Calu3 (cell line): ENCODE results near the gene LTBP2. TPM values are rescaled to one million over a fixed set of nuclear protein-coding genes. Genes with fewer than 3 reads are reported as not detected.

Experiments used
- BruUV-seq: library from RNA; stranded (reverse); fragments of 400-500 nt; replicated peaks from 2 replicates; lab custom pipeline; 2021; lab: Mats Ljungman, UMichigan
- CTCF ChIA-PET: fragments of 300-600 bp; sonication (Branson Sonifier 250); formaldehyde crosslinking; loops from one replicate; lab custom pipeline; 2022; ENCODE audit warnings: antibody characterized with exemption; lab: Charles Lee
- DNase-seq: peaks from one replicate; pipeline ENCODE4 v3.0.0; 2022
- H3K27ac Mint-ChIP-seq: one replicate; pipeline ENCODE4 v1.8.0; 2022; ENCODE audit warnings: mixed read lengths; ENCODE audit not compliant: unreplicated experiment
- H3K27me3 Mint-ChIP-seq: one replicate; pipeline ENCODE4 v1.8.0; 2022; ENCODE audit warnings: mixed read lengths; ENCODE audit not compliant: unreplicated experiment
- H3K36me3 Mint-ChIP-seq: one replicate; pipeline ENCODE4 v1.8.0; 2022; ENCODE audit warnings: mild to moderate bottlenecking, moderate library complexity, mixed read lengths; ENCODE audit not compliant: insufficient read depth, unreplicated experiment
- H3K4me1 Mint-ChIP-seq: one replicate; pipeline ENCODE4 v1.8.0; 2022; ENCODE audit warnings: mild to moderate bottlenecking, low read depth, mixed read lengths; ENCODE audit not compliant: unreplicated experiment
- H3K4me3 Mint-ChIP-seq: one replicate; pipeline ENCODE4 v1.8.0; 2022; ENCODE audit warnings: mild to moderate bottlenecking, low read depth, moderate library complexity, mixed read lengths; ENCODE audit not compliant: unreplicated experiment
- H3K9me3 Mint-ChIP-seq: one replicate; pipeline ENCODE4 v1.8.0; 2022; ENCODE audit warnings: low read depth, mixed read lengths; ENCODE audit not compliant: unreplicated experiment
- intact Hi-C: fragments of 100-400 bp; cut with micrococcal nuclease; formaldehyde crosslinking; loops from one replicate; pipeline ENCODE4 v1.10.0; 2022; ENCODE audit not compliant: unreplicated experiment
- total RNA-seq: library from RNA; stranded (reverse); gene quantifications from 2 replicates; pipeline ENCODE4 v1.2.3, GENCODE V29; 2022
- TF ChIP-seq, protein P1 (sequence below): fragments of 200-600 bp; IDR thresholded peaks from one replicate; pipeline ENCODE4 v1.8.0; 2022; ENCODE audit warnings: antibody characterized with exemption; ENCODE audit not compliant: unreplicated experiment

Gene LTBP2
- total RNA-seq, 1 experiment from 2014 or later = 4.3 TPM

DNA sequence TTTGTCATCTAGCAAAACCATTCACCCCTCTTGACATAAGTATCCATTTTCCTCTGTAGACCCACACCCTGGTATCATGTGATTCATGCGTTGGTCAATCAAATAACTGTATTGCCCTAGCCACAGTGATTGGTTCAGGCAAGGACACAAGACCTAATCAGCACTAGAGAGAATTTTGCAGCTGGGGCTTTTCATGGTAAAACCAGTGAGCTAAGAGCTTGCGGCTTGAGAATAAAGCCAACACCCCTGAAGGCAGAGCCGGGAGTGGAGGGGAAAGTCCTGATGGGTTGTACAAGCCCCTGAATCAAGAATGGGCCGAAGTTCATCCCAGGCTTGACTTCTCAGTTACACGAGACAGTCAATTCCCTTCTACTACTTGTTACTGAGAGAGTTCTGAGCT is 33.2 kb upstream of the LTBP2 start:
- Mint-ChIP-seq H3K36me3 (no peaks in the 10 kb centered on the region), H3K27me3 (no peaks in the 10 kb centered on the region), H3K4me1 (no peaks in the 10 kb centered on the region), H3K4me3 (no peak overlapping the region), H3K27ac (no peak overlapping the region), H3K9me3 (no peaks in the 10 kb centered on the region)
- intact Hi-C loops = no loop called here
- TF ChIP-seq, protein P1, sequence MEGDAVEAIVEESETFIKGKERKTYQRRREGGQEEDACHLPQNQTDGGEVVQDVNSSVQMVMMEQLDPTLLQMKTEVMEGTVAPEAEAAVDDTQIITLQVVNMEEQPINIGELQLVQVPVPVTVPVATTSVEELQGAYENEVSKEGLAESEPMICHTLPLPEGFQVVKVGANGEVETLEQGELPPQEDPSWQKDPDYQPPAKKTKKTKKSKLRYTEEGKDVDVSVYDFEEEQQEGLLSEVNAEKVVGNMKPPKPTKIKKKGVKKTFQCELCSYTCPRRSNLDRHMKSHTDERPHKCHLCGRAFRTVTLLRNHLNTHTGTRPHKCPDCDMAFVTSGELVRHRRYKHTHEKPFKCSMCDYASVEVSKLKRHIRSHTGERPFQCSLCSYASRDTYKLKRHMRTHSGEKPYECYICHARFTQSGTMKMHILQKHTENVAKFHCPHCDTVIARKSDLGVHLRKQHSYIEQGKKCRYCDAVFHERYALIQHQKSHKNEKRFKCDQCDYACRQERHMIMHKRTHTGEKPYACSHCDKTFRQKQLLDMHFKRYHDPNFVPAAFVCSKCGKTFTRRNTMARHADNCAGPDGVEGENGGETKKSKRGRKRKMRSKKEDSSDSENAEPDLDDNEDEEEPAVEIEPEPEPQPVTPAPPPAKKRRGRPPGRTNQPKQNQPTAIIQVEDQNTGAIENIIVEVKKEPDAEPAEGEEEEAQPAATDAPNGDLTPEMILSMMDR = no peak
- CTCF ChIA-PET = interaction anchor here (0.7 kb wide), 1 partner anchor 307 kb away, joined by 4 read pairs; no protein-coding TSS in a partner anchor
- DNase-seq = no peak
- BruUV-seq = no TSS peak

- DNase-seq = no peak
- Mint-ChIP-seq H3K9me3 (no peaks in the 10 kb centered on the region), H3K4me3 (no peak overlapping the region), H3K27ac (no peak overlapping the region), H3K27me3 (peaks cover 6% of the 10 kb centered on the region), H3K36me3 (no peaks in the 10 kb centered on the region), H3K4me1 (no peaks in the 10 kb centered on the region)
- CTCF ChIA-PET = interaction anchor here (1.3 kb wide), 1 partner anchor 33 kb away, joined by 3 read pairs; no protein-coding TSS in a partner anchor
- intact Hi-C loops = no loop called here
- no TSS peak for BruUV-seq
- TF ChIP-seq, protein P1 = no peak
Measured at GRCh38 chr14:74641601-74642391, 29.8 kb upstream of the LTBP2 start.

DNA sequence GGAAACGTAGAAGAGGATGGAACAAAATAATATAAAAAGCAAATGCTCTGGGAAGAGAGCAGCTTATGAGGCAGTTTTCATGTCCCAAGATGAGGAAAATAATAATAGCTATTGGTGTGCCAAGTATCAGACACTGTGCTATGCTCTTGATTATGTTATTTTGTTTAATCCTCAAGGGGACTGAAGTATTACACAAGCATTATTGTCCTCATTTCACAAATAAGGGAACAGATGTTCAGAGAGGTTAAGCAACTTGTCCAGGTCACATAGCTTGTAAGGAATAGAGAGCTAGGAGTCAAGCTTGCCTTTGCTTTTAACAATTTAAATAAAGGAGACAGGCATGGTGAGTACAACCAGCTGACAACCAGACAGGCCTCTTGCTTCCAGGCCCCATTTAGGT is 26.9 kb upstream of the LTBP2 start:
- Mint-ChIP-seq H3K27ac (no peak overlapping the region), H3K4me1 (no peaks in the 10 kb centered on the region), H3K27me3 (peaks cover 32% of the 10 kb centered on the region), H3K4me3 (no peak overlapping the region), H3K36me3 (no peaks in the 10 kb centered on the region), H3K9me3 (no peaks in the 10 kb centered on the region)
- BruUV-seq = no TSS peak
- CTCF ChIA-PET = interaction anchor here (1.0 kb wide), 1 partner anchor 30 kb away, joined by 3 read pairs; no protein-coding TSS in a partner anchor
- TF ChIP-seq, protein P1 = no peak
- intact Hi-C loops = no loop called here
- DNase-seq = no peak

GRCh38 chr14:74638066-74638465 is 26.0 kb upstream of the LTBP2 start:
- DNase-seq = no peak
- Mint-ChIP-seq H3K27me3 (peaks cover 37% of the 10 kb centered on the region), H3K27ac (no peak overlapping the region), H3K4me3 (no peak overlapping the region), H3K4me1 (no peaks in the 10 kb centered on the region), H3K9me3 (no peaks in the 10 kb centered on the region), H3K36me3 (no peaks in the 10 kb centered on the region)
- BruUV-seq = no TSS peak
- intact Hi-C loops = no loop called here
- CTCF ChIA-PET = interaction anchor here (0.6 to 0.7 kb wide), 2 partner anchors 22 to 29 kb away, joined by 3 read pairs; no protein-coding TSS in a partner anchor
- TF ChIP-seq, protein P1 = no peak
